Transverse colon (tissue), 3 donors: Measurements from ENCODE around the gene HSBP1.

ENCODE experiments used
- CTCF ChIP-seq, 5 experiments: fragments of 200-600 bp in 3 of 5; fragments of 450-650 bp in 2 of 5; sonication (generic) in 3 of 5; IDR thresholded peaks; 1 replicate in 2 of 5; 2 replicates in 3 of 5; pipeline ENCODE4 v1.5.1; 2016 to 2017; ENCODE audit warnings: antibody characterized with exemption in 5 of 5, inconsistent platforms in 3 of 5, mild to moderate bottlenecking in 2 of 5, moderate library complexity in 1 of 5
- POLR2A ChIP-seq: fragments of 450-650 bp; IDR thresholded peaks from one replicate; pipeline ENCODE4 v1.6.1; 2016; ENCODE audit warnings: antibody characterized with exemption, mild to moderate bottlenecking, moderate library complexity

- no peak for TF ChIP-seq CTCF (IDR thresholded peaks at IDR 0.05)
- TF ChIP-seq POLR2A: no peak
Measured at GRCh38 chr16:83853834-83854233, 46.1 kb downstream of the HSBP1 start.
